HEK293 (cell line): ENCODE data around the gene GGA1.
A peak's percentile ranks its signal among the peaks of the same experiment; 100 is the strongest.

Experiments
- CTCF ChIA-PET: fragments of 350-600 bp; formaldehyde crosslinking; extraction: SDS; loops from one replicate; lab custom pipeline; 2021; ENCODE audit warnings: antibody characterized with exemption; lab: Yijun Ruan, JAX
- POLR2A ChIA-PET: fragments of 300-600 bp; formaldehyde crosslinking; extraction: SDS; loops from one replicate; lab custom pipeline; 2020; ENCODE audit warnings: antibody characterized with exemption, inconsistent platforms; lab: Yijun Ruan, JAX
- H3K27ac ChIP-seq: fragments of 200-500 bp; sonication (Bioruptor generic); 2 replicates; pipeline ENCODE4 v1.5.1; 2014; ENCODE audit warnings: low read depth, low read length, control low read depth, inconsistent platforms; ENCODE audit errors: extremely low read depth
- H3K36me3 ChIP-seq, 2 experiments: fragments of 200-500 bp in 1 of 2; sonication (Bioruptor generic) in 1 of 2; 1 replicate in 1 of 2; 2 replicates in 1 of 2; pipeline ENCODE4 v1.5.1; 2014 to 2017; ENCODE audit warnings: inconsistent platforms in 2 of 2, low read length in 2 of 2; ENCODE audit not compliant: control insufficient read depth in 2 of 2, insufficient read depth in 1 of 2
- H3K4me1 ChIP-seq: fragments of 200-500 bp; sonication (Bioruptor generic); 2 replicates; pipeline ENCODE4 v1.5.1; 2014; ENCODE audit warnings: mild to moderate bottlenecking, low read length, inconsistent platforms; ENCODE audit not compliant: control insufficient read depth, insufficient read depth
- H3K4me3 ChIP-seq: 2 replicates; pipeline ENCODE4 v1.5.1; 2011; ENCODE audit warnings: low read depth, mild to moderate bottlenecking, control low read depth, low read length, moderate library complexity
- H3K9me3 ChIP-seq: fragments of 200-500 bp; sonication (Bioruptor generic); 2 replicates; pipeline ENCODE4 v1.5.1; 2014; ENCODE audit warnings: low read depth, low read length, inconsistent platforms; ENCODE audit not compliant: control insufficient read depth, insufficient read depth
- KLF7 ChIP-seq: fragments of 450-650 bp; formaldehyde crosslinking; IDR thresholded peaks from 2 replicates; pipeline ENCODE4 v1.5.1; 2016; ENCODE audit warnings: missing biosample characterization, missing genetic modification characterization, borderline replicate concordance
- REST ChIP-seq: fragments of 450-650 bp; formaldehyde crosslinking; IDR thresholded peaks from 2 replicates; pipeline ENCODE4 v1.5.1; 2016; ENCODE audit warnings: missing biosample characterization, missing genetic modification characterization
- ZBTB10 ChIP-seq: fragments of 450-650 bp; formaldehyde crosslinking; IDR thresholded peaks from 2 replicates; pipeline ENCODE4 v1.5.1; 2016; ENCODE audit warnings: missing biosample characterization, missing genetic modification characterization
- ZBTB17 ChIP-seq: fragments of 450-650 bp; formaldehyde crosslinking; IDR thresholded peaks from 2 replicates; pipeline ENCODE4 v1.5.1; 2016; ENCODE audit warnings: missing biosample characterization, missing genetic modification characterization
- ZNF223 ChIP-seq: fragments of 450-650 bp; formaldehyde crosslinking; IDR thresholded peaks from 2 replicates; pipeline ENCODE4 v1.5.1; 2016; ENCODE audit warnings: missing biosample characterization, missing genetic modification characterization
- ZNF426 ChIP-seq: fragments of 450-650 bp; formaldehyde crosslinking; IDR thresholded peaks from 2 replicates; pipeline ENCODE4 v1.5.1; 2017; ENCODE audit warnings: missing biosample characterization, missing genetic modification characterization, mild to moderate bottlenecking, inconsistent platforms, moderate library complexity
- ZNF488 ChIP-seq: fragments of 450-650 bp; formaldehyde crosslinking; IDR thresholded peaks from 2 replicates; pipeline ENCODE4 v1.5.1; 2016; ENCODE audit warnings: missing biosample characterization, missing genetic modification characterization
- ZNF629 ChIP-seq: fragments of 450-650 bp; formaldehyde crosslinking; IDR thresholded peaks from 2 replicates; pipeline ENCODE4 v1.5.1; 2017; ENCODE audit warnings: missing biosample characterization, missing genetic modification characterization
- ZNF792 ChIP-seq: fragments of 450-650 bp; formaldehyde crosslinking; IDR thresholded peaks from 2 replicates; pipeline ENCODE4 v1.5.1; 2016; ENCODE audit warnings: missing biosample characterization, missing genetic modification characterization
- TF ChIP-seq, protein P1 (sequence below): fragments of 450-650 bp; formaldehyde crosslinking; IDR thresholded peaks from 2 replicates; pipeline ENCODE4 v1.5.1; 2017; ENCODE audit warnings: missing biosample characterization, missing genetic modification characterization
- TF ChIP-seq, protein P2 (sequence below): fragments of 450-650 bp; formaldehyde crosslinking; IDR thresholded peaks from 2 replicates; pipeline ENCODE4 v1.5.1; 2016; ENCODE audit warnings: missing biosample characterization, missing genetic modification characterization
- TF ChIP-seq, protein P3 (sequence below): fragments of 450-650 bp; formaldehyde crosslinking; IDR thresholded peaks from 2 replicates; pipeline ENCODE4 v1.5.1; 2016; ENCODE audit warnings: missing biosample characterization, missing genetic modification characterization
- TF ChIP-seq, protein P4 (sequence below): fragments of 450-650 bp; formaldehyde crosslinking; IDR thresholded peaks from 2 replicates; pipeline ENCODE4 v1.5.1; 2016; ENCODE audit warnings: missing biosample characterization, missing genetic modification characterization
- TF ChIP-seq, protein P5 (sequence below): fragments of 450-650 bp; formaldehyde crosslinking; IDR thresholded peaks from 2 replicates; pipeline ENCODE4 v1.5.1; 2016; ENCODE audit warnings: missing biosample characterization, missing genetic modification characterization, borderline replicate concordance

The GGA1 gene

GRCh38 chr22:37633625-37634416 lies 25.2 kb downstream of the GGA1 start:
- CTCF ChIA-PET = interaction anchor here (0.6 to 17.0 kb wide), 10 partner anchors 9 to 647 kb away, joined by 3 to 353 read pairs (median 4); partner anchors contain the start of genes LGALS1 and NOL12
- Histone ChIP-seq H3K4me3 (no peak overlapping the region), H3K36me3 (peaks cover 0 to 42% of the 10 kb centered on the region in 2 experiments; a peak in 1 of 3 replicates), H3K27ac (peak overlapping the region; percentile 7; the same call in 1 of the 2 replicates), H3K4me1 (peaks cover 13% of the 10 kb centered on the region), H3K9me3 (no peaks in the 10 kb centered on the region)
- POLR2A ChIA-PET = interaction anchor here (0.8 to 11.0 kb wide), 6 partner anchors 9 to 121 kb away, joined by 3 to 80 read pairs (median 6); partner anchors contain the start of genes GGA1, LGALS1 and PDXP
- TF ChIP-seq ZBTB17 (tag by site-specific recombination) (peak; percentile 72; the same call in 1 of the 2 replicates), ZNF426 (no peak), ZNF629 (tag by site-specific recombination) (0 out of 2 replicates have a peak, but pooled peaks have one; percentile 31), ZNF488 (no peak), ZNF792 (tag by site-specific recombination) (no peak), ZBTB10 (tag by site-specific recombination) (peak; percentile 30; the same call in 1 of the 2 replicates), KLF7 (no peak), REST (no peak), ZNF223 (0 out of 2 replicates have a peak, but pooled peaks have one; percentile 73)
- TF ChIP-seq, protein P1, sequence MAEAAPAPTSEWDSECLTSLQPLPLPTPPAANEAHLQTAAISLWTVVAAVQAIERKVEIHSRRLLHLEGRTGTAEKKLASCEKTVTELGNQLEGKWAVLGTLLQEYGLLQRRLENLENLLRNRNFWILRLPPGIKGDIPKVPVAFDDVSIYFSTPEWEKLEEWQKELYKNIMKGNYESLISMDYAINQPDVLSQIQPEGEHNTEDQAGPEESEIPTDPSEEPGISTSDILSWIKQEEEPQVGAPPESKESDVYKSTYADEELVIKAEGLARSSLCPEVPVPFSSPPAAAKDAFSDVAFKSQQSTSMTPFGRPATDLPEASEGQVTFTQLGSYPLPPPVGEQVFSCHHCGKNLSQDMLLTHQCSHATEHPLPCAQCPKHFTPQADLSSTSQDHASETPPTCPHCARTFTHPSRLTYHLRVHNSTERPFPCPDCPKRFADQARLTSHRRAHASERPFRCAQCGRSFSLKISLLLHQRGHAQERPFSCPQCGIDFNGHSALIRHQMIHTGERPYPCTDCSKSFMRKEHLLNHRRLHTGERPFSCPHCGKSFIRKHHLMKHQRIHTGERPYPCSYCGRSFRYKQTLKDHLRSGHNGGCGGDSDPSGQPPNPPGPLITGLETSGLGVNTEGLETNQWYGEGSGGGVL (tag by site-specific recombination) = peak; percentile 62
- TF ChIP-seq, protein P2, sequence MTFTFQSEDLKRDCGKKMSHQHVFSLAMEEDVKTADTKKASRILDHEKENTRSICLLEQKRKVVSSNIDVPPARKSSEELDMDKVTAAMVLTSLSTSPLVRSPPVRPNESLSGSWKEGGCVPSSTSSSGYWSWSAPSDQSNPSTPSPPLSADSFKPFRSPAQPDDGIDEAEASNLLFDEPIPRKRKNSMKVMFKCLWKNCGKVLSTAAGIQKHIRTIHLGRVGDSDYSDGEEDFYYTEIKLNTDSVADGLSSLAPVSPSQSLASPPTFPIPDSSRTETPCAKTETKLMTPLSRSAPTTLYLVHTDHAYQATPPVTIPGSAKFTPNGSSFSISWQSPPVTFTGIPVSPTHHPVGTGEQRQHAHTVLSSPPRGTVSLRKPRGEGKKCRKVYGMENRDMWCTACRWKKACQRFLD (tag by site-specific recombination) = no peak
- TF ChIP-seq, protein P3, sequence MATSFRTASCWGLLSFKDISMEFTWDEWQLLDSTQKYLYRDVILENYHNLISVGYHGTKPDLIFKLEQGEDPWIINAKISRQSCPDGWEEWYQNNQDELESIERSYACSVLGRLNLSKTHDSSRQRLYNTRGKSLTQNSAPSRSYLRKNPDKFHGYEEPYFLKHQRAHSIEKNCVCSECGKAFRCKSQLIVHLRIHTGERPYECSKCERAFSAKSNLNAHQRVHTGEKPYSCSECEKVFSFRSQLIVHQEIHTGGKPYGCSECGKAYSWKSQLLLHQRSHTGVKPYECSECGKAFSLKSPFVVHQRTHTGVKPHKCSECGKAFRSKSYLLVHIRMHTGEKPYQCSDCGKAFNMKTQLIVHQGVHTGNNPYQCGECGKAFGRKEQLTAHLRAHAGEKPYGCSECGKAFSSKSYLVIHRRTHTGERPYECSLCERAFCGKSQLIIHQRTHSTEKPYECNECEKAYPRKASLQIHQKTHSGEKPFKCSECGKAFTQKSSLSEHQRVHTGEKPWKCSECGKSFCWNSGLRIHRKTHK = no peak
- TF ChIP-seq, protein P4, sequence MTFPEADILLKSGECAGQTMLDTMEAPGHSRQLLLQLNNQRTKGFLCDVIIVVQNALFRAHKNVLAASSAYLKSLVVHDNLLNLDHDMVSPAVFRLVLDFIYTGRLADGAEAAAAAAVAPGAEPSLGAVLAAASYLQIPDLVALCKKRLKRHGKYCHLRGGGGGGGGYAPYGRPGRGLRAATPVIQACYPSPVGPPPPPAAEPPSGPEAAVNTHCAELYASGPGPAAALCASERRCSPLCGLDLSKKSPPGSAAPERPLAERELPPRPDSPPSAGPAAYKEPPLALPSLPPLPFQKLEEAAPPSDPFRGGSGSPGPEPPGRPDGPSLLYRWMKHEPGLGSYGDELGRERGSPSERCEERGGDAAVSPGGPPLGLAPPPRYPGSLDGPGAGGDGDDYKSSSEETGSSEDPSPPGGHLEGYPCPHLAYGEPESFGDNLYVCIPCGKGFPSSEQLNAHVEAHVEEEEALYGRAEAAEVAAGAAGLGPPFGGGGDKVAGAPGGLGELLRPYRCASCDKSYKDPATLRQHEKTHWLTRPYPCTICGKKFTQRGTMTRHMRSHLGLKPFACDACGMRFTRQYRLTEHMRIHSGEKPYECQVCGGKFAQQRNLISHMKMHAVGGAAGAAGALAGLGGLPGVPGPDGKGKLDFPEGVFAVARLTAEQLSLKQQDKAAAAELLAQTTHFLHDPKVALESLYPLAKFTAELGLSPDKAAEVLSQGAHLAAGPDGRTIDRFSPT = peak; percentile 74
- TF ChIP-seq, protein P5, sequence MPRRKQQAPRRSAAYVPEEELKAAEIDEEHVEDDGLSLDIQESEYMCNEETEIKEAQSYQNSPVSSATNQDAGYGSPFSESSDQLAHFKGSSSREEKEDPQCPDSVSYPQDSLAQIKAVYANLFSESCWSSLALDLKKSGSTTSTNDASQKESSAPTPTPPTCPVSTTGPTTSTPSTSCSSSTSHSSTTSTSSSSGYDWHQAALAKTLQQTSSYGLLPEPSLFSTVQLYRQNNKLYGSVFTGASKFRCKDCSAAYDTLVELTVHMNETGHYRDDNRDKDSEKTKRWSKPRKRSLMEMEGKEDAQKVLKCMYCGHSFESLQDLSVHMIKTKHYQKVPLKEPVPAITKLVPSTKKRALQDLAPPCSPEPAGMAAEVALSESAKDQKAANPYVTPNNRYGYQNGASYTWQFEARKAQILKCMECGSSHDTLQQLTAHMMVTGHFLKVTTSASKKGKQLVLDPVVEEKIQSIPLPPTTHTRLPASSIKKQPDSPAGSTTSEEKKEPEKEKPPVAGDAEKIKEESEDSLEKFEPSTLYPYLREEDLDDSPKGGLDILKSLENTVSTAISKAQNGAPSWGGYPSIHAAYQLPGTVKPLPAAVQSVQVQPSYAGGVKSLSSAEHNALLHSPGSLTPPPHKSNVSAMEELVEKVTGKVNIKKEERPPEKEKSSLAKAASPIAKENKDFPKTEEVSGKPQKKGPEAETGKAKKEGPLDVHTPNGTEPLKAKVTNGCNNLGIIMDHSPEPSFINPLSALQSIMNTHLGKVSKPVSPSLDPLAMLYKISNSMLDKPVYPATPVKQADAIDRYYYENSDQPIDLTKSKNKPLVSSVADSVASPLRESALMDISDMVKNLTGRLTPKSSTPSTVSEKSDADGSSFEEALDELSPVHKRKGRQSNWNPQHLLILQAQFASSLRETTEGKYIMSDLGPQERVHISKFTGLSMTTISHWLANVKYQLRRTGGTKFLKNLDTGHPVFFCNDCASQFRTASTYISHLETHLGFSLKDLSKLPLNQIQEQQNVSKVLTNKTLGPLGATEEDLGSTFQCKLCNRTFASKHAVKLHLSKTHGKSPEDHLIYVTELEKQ (tag by site-specific recombination) = no peak
